CD4-positive, CD25-positive, alpha-beta regulatory T cell (primary cell): ENCODE results near the gene COPS6. TPM values are rescaled to one million over a fixed set of nuclear protein-coding genes. Genes with fewer than 3 reads are reported as not detected.

Experiments used
- ATAC-seq, 2 donors: fragments of 150-1000 bp; cut with Tn5 transposase; one replicate each; pipeline ENCODE4 v1.10.0; 2021; ENCODE audit warnings: low read depth in 2 of 2, moderate number of reproducible peaks in 2 of 2, moderate library complexity in 1 of 2
- DNase-seq, 3 donors: peaks; one replicate each; pipeline versions ENCODE4 v3.0.0 to v3.0.0-alpha.2; 2012 to 2022; ENCODE audit warnings: mixed read lengths in 1 of 3
- H3K27ac ChIP-seq: one replicate; pipeline ENCODE4 v1.7.0; 2013; ENCODE audit warnings: mild to moderate bottlenecking, low read length; ENCODE audit not compliant: insufficient read depth, poor library complexity, severe bottlenecking
- H3K27me3 ChIP-seq: one replicate; pipeline ENCODE4 v1.7.0; 2013; ENCODE audit warnings: low read length; ENCODE audit not compliant: control insufficient read depth, insufficient read depth
- H3K36me3 ChIP-seq: one replicate; pipeline ENCODE4 v1.7.0; 2013; ENCODE audit warnings: mild to moderate bottlenecking, low read length, moderate library complexity; ENCODE audit not compliant: control insufficient read depth, insufficient read depth
- H3K4me1 ChIP-seq: 2 replicates; pipeline ENCODE4 v1.7.0; 2013; ENCODE audit warnings: mild to moderate bottlenecking, low read length; ENCODE audit not compliant: insufficient read depth, control insufficient read depth, poor library complexity, severe bottlenecking
- H3K4me3 ChIP-seq: one replicate; pipeline ENCODE4 v1.7.0; 2013; ENCODE audit warnings: low read depth, mild to moderate bottlenecking, low read length, moderate library complexity
- H3K9me3 ChIP-seq, 2 experiments: 1 replicate in 1 of 2; 2 replicates in 1 of 2; pipeline ENCODE4 v1.7.0; 2013; ENCODE audit warnings: low read length in 2 of 2, mild to moderate bottlenecking in 1 of 2, moderate library complexity in 1 of 2; ENCODE audit not compliant: control insufficient read depth in 2 of 2
- H3K27ac Mint-ChIP-seq, 3 donors: one replicate each; pipeline ENCODE4 v1.8.0; 2020 to 2022; ENCODE audit warnings: mild to moderate bottlenecking in 3 of 3, mixed read lengths in 3 of 3, moderate library complexity in 2 of 3
- H3K27me3 Mint-ChIP-seq: one replicate; pipeline ENCODE4 v1.8.0; 2022; ENCODE audit warnings: mild to moderate bottlenecking, mixed read lengths
- H3K36me3 Mint-ChIP-seq: one replicate; pipeline ENCODE4 v1.8.0; 2020; ENCODE audit warnings: mixed read lengths
- H3K4me1 Mint-ChIP-seq, 4 donors: one replicate each; pipeline ENCODE4 v1.8.0; 2020 to 2022; ENCODE audit warnings: mixed read lengths in 4 of 4, mild to moderate bottlenecking in 1 of 4
- H3K4me3 Mint-ChIP-seq, 4 donors: one replicate each; pipeline ENCODE4 v1.8.0; 2020 to 2022; ENCODE audit warnings: mild to moderate bottlenecking in 4 of 4, mixed read lengths in 4 of 4, moderate library complexity in 3 of 4
- H3K9me3 Mint-ChIP-seq, 7 donors: one replicate each; pipeline ENCODE4 v1.8.0; 2020 to 2022; ENCODE audit warnings: mixed read lengths in 7 of 7, mild to moderate bottlenecking in 3 of 7, moderate library complexity in 2 of 7
- polyA plus RNA-seq, 4 donors: library from polyadenylated mRNA; unstranded; fragments of 300-500 nt; fragmentation: Illumina TruSeq; gene quantifications; one replicate each; pipeline ENCODE4 v1.2.3, GENCODE V29; 2021
- total RNA-seq: library from RNA; stranded (reverse); gene quantifications from one replicate; pipeline ENCODE4 v1.2.3, GENCODE V29; 2022

COPS6 gene
- total and polyA plus RNA-seq, 5 donors from 2014 or later: 74.4 to 180 (median 130) TPM

GRCh38 chr7:100057006-100057405 is 31.8 kb upstream of the COPS6 start:
- Histone ChIP-seq H3K9me3 (no peaks in the 10 kb centered on the region), H3K36me3 (peaks cover 5% of the 10 kb centered on the region), H3K27me3 (no peaks in the 10 kb centered on the region), H3K27ac (no peak overlapping the region), H3K4me1 (no peaks in the 10 kb centered on the region), H3K4me3 (no peak overlapping the region)
- Mint-ChIP-seq H3K4me3 (no peak overlapping the region), H3K4me1 (peaks cover 0 to 6% (median 1%) of the 10 kb centered on the region in 4 donors), H3K27me3 (no peaks in the 10 kb centered on the region), H3K9me3 (no peaks in the 10 kb centered on the region), H3K36me3 (peaks cover 17% of the 10 kb centered on the region), H3K27ac (no peak overlapping the region)
- DNase-seq (no peak), ATAC-seq (no peak)

- Histone ChIP-seq H3K9me3 (no peaks in the 10 kb centered on the region), H3K4me3 (no peak overlapping the region), H3K27ac (no peak overlapping the region), H3K27me3 (no peaks in the 10 kb centered on the region), H3K4me1 (no peaks in the 10 kb centered on the region), H3K36me3 (peaks cover 12% of the 10 kb centered on the region)
- Mint-ChIP-seq H3K4me1 (no peaks in the 10 kb centered on the region), H3K4me3 (no peak overlapping the region), H3K27ac (no peak overlapping the region), H3K27me3 (no peaks in the 10 kb centered on the region), H3K36me3 (peaks cover 26% of the 10 kb centered on the region), H3K9me3 (no peaks in the 10 kb centered on the region)
- DNase-seq: no peak
- no peak for ATAC-seq
Observed at GRCh38 chr7:100059251-100059739, 29.5 kb upstream of the COPS6 start.

- H3K4me1 Mint-ChIP-seq: no peaks in the 10 kb centered on the region
- no peaks in the 10 kb centered on the region for H3K9me3 ChIP-seq
- DNase-seq (no peak), ATAC-seq (no peak)
- H3K27ac Mint-ChIP-seq: no peak overlapping the region
- no peaks in the 10 kb centered on the region for H3K27me3 Mint-ChIP-seq
- no peaks in the 10 kb centered on the region for H3K9me3 Mint-ChIP-seq
- H3K4me3 Mint-ChIP-seq: no peak overlapping the region
- peaks cover 30% of the 10 kb centered on the region for H3K36me3 Mint-ChIP-seq
- H3K4me1 ChIP-seq: no peaks in the 10 kb centered on the region
- H3K4me3 ChIP-seq: no peak overlapping the region
- H3K27ac ChIP-seq: no peak overlapping the region
- no peaks in the 10 kb centered on the region for H3K27me3 ChIP-seq
- peaks cover 22% of the 10 kb centered on the region for H3K36me3 ChIP-seq
Observed at GRCh38 chr7:100061518-100062193, 27.1 kb upstream of the COPS6 start.

GRCh38 chr7:100063376-100063775 is 25.4 kb upstream of the COPS6 start:
- Histone ChIP-seq H3K4me3 (no peak overlapping the region), H3K27me3 (no peaks in the 10 kb centered on the region), H3K36me3 (peaks cover 17% of the 10 kb centered on the region), H3K4me1 (no peaks in the 10 kb centered on the region), H3K27ac (no peak overlapping the region), H3K9me3 (no peaks in the 10 kb centered on the region)
- Mint-ChIP-seq H3K4me3 (no peak overlapping the region), H3K4me1 (no peaks in the 10 kb centered on the region), H3K27me3 (no peaks in the 10 kb centered on the region), H3K36me3 (peaks cover 33% of the 10 kb centered on the region), H3K27ac (no peak overlapping the region), H3K9me3 (peaks cover 0 to 2% (median 0%) of the 10 kb centered on the region in 7 donors)
- DNase-seq (no peak), ATAC-seq (no peak)

GRCh38 chr7:100064162-100064561 is 24.6 kb upstream of the COPS6 start:
- Histone ChIP-seq H3K27me3 (no peaks in the 10 kb centered on the region), H3K9me3 (no peaks in the 10 kb centered on the region), H3K4me1 (no peaks in the 10 kb centered on the region), H3K4me3 (no peak overlapping the region), H3K36me3 (peaks cover 17% of the 10 kb centered on the region), H3K27ac (no peak overlapping the region)
- Mint-ChIP-seq H3K9me3 (peaks cover 0 to 2% (median 0%) of the 10 kb centered on the region in 7 donors), H3K36me3 (peaks cover 33% of the 10 kb centered on the region), H3K4me1 (no peaks in the 10 kb centered on the region), H3K27me3 (no peaks in the 10 kb centered on the region), H3K27ac (no peak overlapping the region), H3K4me3 (no peak overlapping the region)
- ATAC-seq: no peak
- DNase-seq: no peak

GRCh38 chr7:100065452-100066186 is 23.1 kb upstream of the COPS6 start:
- H3K9me3 Mint-ChIP-seq: peaks cover 0 to 6% (median 1%) of the 10 kb centered on the region in 7 donors
- DNase-seq (no peak), ATAC-seq (no peak)
- Histone ChIP-seq H3K27ac (no peak overlapping the region), H3K27me3 (no peaks in the 10 kb centered on the region), H3K4me3 (no peak overlapping the region), H3K9me3 (peaks cover 2 to 6% of the 10 kb centered on the region in 2 experiments), H3K4me1 (no peaks in the 10 kb centered on the region), H3K36me3 (peaks cover 27% of the 10 kb centered on the region)
- no peaks in the 10 kb centered on the region for H3K27me3 Mint-ChIP-seq
- peaks cover 37% of the 10 kb centered on the region for H3K36me3 Mint-ChIP-seq
- H3K4me3 Mint-ChIP-seq: no peak overlapping the region
- no peak overlapping the region for H3K27ac Mint-ChIP-seq
- no peaks in the 10 kb centered on the region for H3K4me1 Mint-ChIP-seq

GRCh38 chr7:100066953-100067352 is 21.8 kb upstream of the COPS6 start:
- Histone ChIP-seq H3K4me3 (no peak overlapping the region), H3K4me1 (no peaks in the 10 kb centered on the region), H3K9me3 (peaks cover 15 to 20% of the 10 kb centered on the region in 2 experiments), H3K36me3 (peaks cover 40% of the 10 kb centered on the region), H3K27ac (no peak overlapping the region), H3K27me3 (no peaks in the 10 kb centered on the region)
- Mint-ChIP-seq H3K36me3 (peaks cover 45% of the 10 kb centered on the region), H3K4me1 (peaks cover 0 to under 1% (median 0%) of the 10 kb centered on the region in 4 donors), H3K9me3 (peaks cover 0 to 19% (median 9%) of the 10 kb centered on the region in 7 donors), H3K27ac (no peak overlapping the region), H3K27me3 (no peaks in the 10 kb centered on the region), H3K4me3 (no peak overlapping the region)
- no peak for ATAC-seq
- DNase-seq: no peak
